ENCODE data around the gene SHISA9.

SHISA9 gene

DNA sequence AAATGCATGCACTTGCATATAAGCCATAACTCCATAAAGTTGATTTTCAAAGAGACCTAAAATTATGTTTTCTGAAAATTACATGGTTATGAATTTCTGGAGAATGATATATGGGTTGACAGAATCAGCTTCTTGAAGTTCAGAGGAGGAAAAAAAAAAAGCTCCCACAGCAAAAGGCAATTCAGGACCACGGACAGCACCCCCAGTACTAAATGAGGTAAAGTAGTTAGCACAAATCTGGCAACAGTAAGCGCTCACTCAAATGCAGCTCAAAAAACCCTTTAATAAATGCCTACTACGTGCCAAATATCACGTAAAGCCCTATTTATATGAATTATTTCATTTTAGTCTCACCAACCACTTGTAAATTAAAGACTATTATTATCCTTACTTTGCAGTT lies 135.2 kb downstream of the SHISA9 start:
- no peak for DNase-seq

DNA sequence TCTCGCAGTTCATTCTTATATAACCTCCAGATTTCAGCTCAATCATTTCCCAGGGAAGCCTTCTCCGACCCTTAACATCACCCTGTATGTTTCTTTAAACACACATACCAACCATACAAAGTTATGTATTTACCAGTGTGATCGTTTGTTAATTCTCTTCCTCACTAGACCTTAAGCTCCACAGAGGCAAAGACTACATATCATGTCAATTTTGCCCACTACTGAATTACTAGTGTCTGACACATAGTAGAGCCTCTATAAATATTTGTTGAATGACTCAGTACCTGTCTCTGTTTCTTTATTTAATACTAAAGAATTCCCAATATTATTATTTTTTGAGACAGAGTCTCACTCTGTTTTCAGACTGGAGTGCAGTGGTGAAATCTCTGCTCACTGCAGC lies 137.2 kb downstream of the SHISA9 start:
- DNase-seq: no peak

DNA sequence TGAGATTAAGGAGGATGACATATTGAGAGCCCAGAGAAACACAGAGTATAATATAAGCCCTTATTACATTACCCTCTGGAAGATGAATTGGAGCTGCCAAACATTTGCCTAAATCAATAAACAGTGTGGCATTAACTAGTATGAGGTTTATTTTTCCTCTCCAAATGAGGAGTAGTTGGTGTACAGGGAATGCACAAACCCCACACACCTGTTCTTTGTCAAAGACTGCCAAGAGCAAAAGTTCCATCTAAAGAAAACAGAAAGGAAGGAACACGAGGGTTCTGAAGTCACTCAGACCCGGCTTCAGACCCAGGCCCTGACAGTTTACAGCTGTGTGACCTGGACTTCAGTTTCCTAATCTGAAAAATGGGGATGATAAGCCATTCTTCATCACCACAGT lies 138.1 kb downstream of the SHISA9 start:
- DNase-seq: no peak

DNA sequence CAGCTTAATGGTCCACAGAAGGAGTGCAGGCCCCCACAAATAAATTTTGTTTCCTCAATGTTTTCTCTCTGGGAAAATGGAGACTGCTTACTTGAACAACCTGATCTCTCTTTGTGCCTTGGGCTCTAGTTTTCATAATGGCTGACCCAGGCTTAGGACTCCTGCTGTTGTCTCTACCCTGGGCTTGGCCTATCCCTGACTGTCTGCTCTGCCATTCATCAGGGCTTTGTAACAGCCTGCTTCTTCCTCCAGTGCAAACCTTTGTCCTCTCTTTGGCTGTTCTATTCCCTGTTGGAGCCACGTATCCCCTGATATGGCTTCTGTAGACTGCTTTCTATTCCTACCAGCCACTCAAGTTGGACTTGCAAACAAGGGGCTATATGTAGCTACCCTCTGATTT lies 139.8 kb downstream of the SHISA9 start:
- no peak for DNase-seq

DNA sequence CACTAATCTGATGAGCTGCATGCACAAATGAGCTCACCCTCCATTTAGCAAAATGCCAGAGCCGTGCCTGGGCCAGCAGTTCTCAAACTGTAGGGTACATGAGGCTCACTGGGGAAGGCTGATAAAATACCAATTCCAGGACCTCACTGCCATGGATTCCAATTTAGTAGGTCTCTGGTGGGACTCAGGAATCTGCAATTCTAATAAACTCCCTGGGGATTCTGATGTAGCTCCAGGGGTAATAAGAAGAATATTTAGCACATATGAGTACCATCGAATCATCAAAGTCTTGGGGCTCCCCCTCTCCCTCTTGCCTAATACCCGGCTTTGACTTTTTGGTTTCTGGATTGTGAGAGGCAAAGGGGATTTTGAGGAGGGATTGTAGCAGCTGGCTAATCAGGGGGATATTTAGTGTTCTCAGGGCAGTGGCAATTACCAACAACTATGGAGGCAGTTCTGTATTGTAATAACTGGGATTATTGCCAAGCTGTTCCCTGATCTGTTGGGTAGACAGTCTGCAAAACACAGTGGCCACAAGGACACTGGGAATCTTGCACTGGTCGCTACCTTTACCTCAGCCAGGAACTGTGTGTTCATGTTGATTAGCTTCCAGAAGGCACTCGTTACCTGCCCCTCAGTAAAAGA lies 140.4 kb downstream of the SHISA9 start:
- DNase-seq: peak; percentile 65

DNA sequence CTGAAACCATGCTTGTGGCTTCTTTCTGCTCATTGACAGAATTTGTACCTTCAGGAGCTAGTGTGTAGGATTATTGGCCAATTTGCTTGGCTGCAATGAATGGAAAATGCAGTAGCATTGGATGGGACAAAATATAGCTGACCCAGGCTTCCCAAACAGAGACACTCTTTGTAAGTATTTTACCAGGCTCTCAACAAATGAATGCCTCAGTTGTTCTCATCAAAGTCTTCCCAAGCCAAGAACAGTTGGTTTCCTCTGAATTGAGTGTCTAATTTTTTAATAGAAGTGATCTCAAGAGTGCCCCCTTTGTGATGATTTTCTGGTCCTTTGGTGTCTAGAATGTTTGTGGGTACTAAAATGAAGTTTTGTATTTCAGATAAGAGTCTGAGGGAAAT lies 140.9 kb downstream of the SHISA9 start:
- DNase-seq: no peak

DNA sequence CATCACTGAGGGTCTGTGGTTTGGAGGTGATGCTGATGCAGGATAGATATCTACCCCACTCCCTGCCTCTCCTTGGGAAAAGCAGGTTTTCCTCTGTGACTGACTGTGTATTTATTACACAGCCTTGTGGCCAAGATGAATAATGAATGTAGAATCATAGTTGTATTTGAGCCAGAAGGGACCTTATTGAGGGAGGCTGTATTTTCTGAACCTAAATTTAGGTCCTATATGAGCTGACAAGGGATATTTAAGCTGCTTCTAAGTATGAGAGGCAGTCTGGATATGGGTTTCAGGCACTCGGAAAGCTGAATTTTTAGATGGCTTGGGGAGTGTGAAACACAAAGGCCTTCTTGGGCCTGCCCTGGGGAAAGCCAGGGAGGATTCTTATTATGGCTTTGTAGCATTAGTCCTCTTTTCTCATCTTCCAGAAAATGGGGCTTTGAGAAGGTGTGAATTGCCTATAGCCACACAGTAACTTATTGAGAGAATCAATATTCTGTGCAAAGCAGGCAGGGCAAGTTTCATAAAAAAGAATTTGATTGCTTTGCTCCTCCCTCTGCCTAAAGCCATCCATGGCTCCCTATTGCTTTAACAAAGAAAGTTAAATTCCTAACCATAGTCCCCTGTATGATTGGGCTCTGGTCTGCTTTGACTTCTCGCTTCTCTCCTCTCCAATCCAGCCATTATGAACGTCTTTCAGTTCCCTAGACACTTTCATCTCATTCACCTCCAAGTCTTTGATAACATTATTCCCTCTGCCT lies 144.8 kb downstream of the SHISA9 start:
- DNase-seq: no peak

DNA sequence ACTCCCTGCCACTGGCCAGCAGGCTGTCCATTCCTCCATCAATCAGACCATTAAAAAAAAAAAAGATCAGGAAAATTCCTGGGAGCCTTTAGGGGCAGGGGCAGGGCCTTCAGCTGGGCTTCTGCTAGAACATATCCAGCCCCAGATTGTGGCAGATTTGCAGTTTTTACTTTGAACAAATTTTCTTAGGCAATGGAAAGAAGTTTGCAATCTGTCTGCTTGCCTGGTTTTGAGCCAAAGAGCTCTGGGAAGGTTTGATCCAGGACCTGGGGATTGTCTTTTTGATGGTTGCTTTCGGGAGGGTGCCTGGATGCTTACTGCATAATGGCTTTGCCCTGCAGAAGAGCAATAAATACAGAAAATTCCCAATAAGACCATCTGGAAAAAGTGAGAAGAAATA lies 145.9 kb downstream of the SHISA9 start:
- no peak for DNase-seq

DNA sequence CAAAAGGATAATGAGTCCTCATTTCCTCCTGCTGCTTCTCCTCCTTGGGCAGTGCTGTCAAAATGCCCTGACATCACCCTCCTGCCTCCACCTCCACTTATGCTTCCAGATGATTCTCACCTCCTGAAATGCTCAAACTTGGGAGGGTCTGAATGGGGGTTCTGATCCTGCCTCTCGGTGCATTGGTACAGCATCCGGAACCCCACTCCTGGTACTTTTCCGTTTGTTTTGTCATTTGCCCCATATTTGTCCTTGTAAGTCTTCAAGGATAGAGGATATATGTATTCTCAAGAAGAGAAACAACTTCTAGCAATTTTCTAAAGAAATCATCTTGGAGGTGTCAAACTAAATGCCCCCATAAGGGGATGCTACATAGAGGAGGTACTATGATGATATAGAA lies 148.3 kb downstream of the SHISA9 start:
- DNase-seq: no peak

DNA sequence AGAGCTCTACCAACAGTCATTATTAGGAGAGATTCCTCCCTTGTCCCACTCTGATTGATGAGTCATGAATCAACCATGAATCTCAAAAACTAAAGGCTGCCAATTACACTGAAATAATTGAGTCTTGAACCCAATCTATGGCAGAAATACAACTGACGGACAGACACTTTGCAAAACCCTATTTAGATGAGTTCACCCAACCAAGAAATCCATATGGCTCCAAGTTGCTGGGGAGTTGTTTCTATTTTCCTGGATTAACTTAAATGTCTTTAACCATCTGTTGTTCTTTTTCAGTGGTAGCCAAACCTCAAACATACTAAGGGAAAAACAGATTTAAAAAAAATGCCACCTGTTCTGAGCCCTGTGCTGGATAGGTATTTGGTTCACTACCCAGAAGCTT lies 151.0 kb downstream of the SHISA9 start:
- no peak for DNase-seq

DNA sequence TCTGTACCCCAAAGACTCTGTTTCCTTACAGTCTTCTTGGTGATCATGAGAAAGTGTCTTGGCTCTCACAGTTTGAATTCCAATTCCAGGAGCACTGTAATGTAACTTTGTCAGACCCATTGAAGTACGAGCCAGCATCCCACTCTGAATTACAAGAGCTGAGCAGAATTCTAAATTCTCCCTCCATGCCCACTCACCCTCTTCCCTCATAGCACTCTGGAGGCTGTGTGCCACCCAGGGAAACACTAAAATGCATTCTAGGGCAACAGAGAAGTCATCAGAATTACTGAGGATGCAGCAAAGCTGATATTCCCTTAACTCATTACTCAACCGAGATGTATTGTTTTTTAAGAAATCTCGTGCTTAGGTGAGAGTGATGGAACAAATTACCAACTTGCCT lies 154.1 kb downstream of the SHISA9 start:
- no peak for DNase-seq

DNA sequence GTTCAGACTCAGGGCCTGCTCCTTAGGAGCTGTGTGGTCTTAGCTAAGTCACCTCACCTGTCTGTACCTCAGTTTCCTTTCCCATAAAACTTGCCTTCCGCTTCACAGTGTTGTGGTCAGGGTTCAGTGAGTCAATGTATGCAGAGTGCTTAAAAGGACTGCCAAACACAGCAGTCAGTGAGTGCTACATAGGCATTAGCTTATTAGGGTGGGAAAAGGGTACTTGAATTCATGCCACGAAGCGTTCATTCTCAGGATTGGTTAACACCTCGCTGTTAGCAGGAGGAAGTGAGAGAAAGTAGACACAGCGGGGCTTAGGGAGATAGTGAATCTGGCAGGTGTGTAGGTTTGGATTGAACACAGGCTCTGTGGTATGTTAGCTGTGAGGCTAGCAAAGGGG lies 155.2 kb downstream of the SHISA9 start:
- no peak for DNase-seq

DNA sequence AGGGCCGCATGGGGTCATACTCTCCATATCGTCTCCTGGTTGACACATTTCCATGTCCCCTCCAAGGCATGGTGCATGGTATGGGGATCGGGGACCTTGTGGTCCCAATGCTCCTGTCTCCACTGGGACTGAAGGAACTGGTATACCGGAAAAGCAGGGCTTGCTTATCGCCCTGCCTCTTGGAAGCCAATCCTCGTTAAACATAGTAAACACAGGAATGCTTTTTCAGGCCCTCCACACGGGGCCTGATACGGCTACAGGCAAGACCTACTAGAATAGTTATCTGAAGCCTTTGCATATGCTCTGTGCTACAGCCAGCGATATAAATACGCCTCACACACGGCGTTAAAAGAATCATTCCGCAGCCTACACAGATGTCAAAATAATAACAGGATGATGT lies 159.5 kb downstream of the SHISA9 start:
- DNase-seq: no peak

DNA sequence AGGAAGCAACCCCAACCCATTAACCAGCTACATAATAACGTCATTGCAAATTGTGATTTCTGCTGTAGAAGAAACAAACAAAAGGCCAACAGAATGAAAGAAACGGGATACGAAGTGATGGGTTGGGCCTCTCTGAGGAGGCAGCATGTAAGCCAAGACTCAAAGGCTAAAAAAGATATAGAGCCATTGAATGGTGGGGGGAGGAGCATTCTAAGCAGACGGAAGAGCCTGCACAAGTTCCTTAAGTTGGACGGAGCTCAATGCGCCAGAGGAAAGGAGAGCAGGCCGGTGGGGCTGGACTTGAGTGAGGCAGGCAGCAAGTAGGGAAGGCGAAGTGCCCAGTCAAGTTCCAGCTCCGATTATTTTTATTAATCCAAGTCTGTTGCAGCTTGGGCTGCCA lies 160.3 kb downstream of the SHISA9 start:
- DNase-seq: no peak

DNA sequence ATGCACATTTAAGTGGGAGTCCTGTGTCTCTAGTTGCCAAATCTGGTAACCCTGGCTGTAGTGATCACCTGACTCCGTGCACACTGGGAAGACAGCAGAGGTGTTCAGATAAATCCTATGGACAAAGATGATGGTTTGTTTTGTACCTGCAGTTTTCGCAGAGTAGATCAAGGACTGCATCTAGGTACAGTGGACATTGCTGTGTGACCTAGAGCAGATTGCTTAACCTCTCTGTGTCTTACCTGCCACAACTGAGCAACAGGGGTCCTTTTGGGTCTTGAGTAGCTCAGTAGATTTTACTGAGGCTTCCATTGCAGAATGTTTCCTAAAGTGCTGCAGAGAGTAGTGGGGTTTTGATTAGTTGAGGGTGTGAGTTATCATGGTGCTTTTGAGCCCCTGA lies 160.8 kb downstream of the SHISA9 start:
- DNase-seq: no peak

DNA sequence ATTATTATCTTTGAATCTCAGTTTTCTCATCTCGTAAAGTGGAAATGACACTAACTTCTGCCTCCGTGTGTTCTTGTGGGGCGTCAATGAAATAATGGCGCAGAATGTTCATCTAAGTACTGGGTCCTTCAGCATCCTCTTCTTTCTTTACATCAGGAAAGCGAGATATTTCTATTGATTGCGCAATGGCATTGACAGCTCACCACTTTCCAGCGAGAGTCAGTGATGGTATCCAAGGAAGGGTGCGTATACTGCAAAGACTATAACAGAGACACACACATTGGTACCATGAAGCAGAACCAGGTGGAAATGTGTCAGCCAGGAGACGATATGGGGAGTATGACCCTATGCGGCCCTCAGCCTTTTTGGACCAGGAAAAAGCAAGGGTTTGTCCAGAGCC lies 162.1 kb downstream of the SHISA9 start:
- no peak for DNase-seq

DNA sequence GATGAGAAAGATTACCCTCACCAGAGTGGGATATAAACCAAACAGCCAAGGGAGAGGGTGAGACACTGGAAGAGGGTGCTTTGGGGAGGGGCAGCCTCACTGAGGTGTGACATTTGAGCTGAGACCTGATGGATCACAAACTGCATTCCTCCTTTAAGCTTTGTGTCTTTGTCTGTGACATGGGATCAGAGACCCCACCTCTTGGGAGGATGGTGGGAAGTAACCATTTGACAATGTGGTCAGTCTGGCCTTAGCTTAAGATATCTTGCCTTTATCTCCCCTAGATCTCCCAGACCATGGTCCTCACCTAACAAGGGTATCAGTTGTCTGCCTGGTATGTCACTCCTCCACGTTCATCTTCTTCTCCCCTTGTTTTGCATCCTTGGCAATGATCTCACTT lies 163.4 kb downstream of the SHISA9 start:
- DNase-seq: no peak

DNA sequence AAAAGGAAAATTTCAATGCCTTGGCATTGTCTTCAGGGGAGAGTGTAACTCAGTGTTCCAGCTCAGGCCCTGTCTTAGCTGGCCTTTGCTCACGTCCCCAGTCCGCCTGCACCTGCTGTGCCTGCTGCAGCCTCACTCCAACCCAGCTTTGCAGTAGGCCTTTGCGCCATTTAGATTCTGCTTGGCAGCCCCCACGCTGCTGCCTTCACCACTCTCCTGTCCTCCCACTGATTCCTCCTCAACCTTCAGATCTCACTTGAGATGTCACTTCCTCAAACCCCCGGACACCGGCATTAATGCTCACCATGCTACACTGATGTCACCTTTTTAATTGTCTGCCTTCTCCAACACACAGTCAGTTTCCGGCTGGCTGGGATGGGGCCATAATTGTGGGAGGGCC lies 166.2 kb downstream of the SHISA9 start:
- no peak for DNase-seq

DNA sequence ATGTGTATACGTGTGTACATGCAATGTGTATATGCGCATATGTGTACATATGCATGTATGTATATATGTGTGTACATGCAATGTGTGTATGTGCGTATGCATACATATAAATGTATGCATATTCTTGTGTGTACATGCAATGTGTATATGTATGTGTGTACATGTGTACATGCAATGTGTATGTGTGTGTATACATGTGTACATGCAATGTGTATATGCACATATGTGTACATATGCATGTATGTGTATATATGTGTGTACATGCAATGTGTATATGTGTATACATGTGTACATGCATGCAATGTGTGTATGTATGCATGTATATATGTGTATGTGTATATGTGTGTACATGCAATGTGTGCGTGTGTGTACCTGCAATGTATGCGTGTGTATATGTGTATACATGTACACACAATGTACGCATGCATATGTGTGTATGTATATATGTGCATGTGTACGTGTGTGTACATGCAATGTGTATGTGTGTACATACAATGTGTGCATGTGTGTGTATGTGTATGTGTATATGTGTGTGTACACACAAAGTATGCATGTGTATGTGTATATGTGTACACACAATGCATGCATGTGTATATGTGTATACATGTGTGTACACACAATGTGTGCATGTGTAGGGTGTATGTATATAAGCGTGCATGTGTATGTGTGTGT lies 167.7 kb downstream of the SHISA9 start:
- DNase-seq: no peak

DNA sequence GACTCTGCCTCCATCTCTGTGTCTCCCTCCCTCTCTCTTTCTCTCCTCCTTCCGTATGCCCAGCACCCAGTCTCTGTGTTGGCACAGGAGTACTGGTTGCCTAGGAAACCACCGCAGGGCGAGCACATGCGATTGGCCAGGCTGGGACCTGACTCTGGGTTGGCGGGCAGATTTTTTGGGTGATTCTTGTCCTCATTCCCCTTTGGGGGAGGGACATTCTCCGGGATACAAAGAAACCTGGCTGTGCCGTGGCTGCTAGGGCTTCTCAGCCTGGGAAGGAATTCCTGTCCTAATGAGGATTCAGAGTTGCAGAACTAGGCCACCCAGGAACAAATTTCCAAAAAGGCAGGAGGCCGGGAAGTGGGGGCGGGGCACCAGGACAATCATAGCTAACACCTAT lies 168.9 kb downstream of the SHISA9 start:
- DNase-seq: no peak

DNA sequence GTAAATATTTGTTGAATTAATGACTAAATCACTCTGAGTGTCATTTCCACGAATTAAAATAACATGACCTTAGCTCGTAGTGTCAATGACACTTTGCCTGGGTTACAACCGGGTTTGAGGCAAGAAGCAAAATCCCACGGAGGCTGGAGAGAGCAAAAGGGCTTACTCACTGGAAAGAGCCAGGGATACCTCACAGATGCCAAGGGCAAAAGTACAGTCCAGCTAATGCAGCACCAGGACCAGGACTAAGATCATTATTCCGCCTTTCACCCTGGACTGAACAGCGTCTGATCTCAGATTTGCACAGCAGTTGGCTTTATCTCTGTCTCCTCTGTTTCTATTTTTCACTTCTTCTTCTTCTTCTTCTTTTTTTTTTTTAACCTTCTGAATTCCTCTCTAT lies 175.5 kb downstream of the SHISA9 start:
- no peak for DNase-seq

DNA sequence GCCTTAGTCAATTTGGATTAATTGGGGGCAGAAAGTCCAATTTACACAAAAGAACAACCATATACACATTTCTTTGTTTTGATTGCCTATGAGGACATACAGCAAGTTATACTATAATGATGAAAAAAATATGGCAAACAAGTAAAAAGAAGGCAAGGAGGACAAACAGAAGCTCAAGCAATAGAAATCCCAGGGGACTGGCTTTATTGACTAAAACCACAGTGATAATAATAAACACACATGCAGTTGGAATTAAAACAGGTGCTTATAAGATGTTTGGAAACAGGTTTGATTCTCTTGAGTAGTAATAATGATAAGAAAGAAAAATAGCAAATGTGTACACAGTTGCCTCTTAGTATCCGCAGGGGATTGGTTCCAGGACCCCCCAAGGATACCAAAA lies 176.4 kb downstream of the SHISA9 start:
- no peak for DNase-seq

DNA sequence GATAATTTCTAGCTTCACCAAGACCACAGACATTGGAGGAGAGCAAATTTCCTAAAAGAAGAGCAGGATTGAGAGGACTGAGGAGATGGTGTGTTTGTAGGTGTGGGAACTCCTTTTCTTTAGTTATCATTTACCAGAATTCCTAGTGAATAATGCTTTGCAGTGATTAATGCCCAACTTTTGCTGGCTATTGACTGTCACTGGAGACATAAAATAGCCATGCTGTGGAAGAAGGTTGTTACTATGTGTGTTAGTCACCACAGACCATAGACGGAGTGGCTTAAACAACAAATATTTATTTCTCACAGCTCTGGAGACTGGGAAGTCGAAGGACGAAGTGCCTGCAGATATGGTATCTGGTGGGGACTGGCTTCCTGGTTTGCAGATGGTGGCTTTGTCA lies 179.1 kb downstream of the SHISA9 start:
- DNase-seq: no peak

DNA sequence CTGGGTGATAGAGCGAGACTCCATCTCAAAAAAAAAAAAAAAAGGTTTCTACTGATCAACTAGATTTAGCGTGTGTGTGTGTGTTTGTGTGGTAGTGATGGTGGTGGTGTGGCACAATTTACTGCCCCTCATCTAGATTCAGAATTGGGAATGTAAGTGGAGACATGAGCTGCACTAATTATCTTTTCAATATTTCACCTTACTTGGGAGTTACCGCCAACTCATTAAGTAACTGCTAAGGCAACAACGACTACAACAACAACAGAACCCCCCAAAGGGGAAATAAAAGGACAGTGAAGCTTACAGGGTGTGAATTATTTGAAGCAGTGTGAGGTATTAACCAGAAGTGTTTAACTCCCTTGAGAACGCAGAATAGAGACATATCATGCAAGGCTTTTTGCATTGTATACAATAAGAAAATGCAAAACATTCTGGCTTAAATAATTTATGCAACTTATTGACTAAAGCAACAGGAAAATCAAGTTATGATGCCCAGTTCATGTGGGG lies 180.5 kb downstream of the SHISA9 start:
- DNase-seq: no peak
